Epithelial cell of prostate (primary cell): ENCODE results near the gene MS4A6A.
"Not testable (repeated sequence)": the region's sequence is repeated elsewhere in the genome, so short reads cannot be mapped to it uniquely, and the experiment has no call there.

ENCODE experiments used
- DNase-seq: peaks from one replicate; pipeline ENCODE4 v3.0.0-alpha.2; 2011; ENCODE audit warnings: low read depth, low spot score
- H3K27ac ChIP-seq: fragments of 450-650 bp; 2 replicates; pipeline ENCODE4 v1.5.1; 2017; ENCODE audit warnings: mild to moderate bottlenecking

Gene MS4A6A

DNA sequence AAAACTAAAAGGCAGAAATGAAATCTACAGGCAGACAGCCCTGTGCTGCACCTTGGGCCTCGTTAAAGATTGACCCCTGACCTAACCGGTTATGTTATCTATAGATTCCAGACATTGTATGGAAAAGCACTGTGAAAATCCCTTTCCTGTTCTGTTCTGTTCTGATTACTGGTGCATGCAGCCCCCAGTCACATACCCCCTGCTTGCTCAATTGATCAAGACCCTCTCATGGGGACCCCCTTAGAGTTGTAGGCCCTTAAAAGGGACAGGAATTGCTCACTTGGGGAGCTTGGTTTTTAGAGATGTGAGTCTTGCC lies 2.6 kb upstream of the MS4A6A start:
- H3K27ac ChIP-seq, result not testable (repeated sequence)

GRCh38 chr11:60184824-60185511 lies 2.1 kb upstream of the MS4A6A start:
- DNase-seq, result no peak
- no peak overlapping the region for H3K27ac ChIP-seq

More for the DNA sequence above, 2.6 kb upstream of the MS4A6A start:
- not testable (repeated sequence) for DNase-seq

DNA sequence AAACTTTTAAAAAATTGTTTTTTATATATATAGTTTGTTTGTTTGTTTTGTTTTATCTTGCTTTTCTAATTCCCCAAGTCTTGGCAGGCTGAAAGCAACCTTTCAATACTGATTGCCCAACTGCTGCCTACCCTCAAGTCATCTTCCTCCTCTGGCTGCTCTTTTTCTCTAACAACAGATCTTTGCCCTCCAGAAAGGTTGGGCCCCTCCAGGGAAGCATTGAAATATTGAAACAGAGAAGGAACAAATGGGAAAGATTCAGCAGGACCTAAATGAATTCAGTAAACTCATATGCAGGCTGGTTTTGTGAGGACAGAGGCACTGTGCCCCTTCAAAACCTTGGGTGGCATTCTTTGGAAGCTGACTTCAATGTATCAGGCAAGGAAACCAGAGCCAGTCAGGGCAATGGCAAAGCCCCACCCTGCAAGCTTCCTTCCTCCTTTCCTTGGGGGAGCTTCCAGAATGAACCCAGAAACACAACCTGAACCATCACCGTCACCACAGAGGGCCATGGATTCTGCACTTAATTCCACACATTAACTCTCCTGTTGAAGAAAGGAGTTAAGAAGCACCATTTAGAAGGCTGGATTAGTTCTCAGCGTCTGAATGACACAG lies 815 bp upstream of the MS4A6A start:
- DNase-seq, result no peak
- H3K27ac ChIP-seq, result no peak overlapping the region

DNA sequence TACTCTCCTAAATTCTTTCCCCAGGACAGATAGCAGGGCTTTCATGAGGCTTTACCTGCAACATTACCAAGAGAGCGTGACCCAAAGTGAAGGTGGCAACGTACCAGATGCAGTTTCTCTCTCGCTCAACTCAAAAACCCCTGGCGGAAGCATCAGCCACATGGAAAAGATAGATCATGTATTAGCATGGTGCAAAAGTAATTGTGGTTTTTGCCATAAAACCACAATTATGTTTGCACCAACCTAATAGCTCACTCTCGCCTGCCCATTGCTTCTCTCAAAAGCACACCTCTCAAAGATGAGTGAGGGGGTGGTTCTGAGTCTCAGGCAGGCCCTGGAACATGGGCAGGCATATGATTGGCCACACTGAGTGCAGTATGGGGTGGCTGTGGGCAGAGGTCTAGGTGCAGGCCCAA lies 7.0 kb downstream of the MS4A6A start:
- DNase-seq, result no peak
- H3K27ac ChIP-seq, result no peak overlapping the region

- H3K27ac ChIP-seq, result no peak overlapping the region
- DNase-seq, result no peak
These were observed 10.9 kb downstream of the MS4A6A start for GRCh38 chr11:60172011-60172410.

DNA sequence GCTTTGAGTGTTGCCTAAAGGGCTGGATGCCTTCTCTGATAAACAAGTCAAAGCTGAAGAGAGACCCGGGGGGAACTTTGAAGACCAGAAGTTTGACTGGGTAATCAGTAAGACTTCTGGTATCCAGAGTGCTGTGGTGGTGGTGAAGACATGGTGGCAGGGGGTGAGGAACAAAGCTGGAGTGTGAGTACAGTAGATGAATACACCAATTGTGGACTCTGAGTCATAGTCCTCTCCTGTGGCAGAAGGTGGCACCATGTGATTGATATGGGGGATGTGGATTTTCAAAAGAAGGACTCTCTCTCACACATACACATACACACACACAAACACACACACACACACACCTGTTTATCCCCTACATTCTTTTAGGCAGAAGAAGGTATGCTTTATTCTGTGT lies 12.3 kb downstream of the MS4A6A start:
- no peak overlapping the region for H3K27ac ChIP-seq

DNA sequence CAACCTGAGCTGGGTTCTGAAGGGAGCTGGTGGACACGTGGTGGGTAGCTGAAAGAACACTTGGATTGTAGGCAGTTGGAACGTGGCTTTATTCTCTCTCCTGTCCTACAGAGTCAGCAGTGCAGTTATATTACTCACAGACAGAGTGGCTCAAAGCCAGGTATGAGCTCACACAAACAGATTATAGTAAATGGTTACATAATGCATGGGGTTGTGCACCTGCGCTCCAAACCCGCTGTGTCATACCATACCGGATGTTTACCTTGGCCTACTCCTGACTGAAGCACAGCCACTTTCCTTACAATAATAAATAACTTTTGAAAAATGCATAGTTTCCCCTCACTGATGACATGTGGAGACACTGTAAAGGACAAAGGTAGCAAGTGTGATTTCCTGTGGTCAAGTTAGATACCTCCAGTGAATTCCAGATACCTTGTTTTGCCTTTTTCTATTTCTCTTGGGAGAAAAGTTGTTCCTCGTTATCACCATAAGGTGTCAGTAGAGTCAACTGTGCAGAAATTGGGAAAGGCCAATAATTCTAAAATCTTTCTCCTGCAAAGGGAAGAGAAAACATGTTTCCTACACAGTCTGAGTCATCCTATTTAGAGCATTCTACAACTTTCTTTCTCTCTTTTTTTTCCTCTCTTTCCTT lies 13.5 kb downstream of the MS4A6A start:
- DNase-seq, result peak; percentile 95
- peak overlapping the region; percentile 75 for H3K27ac ChIP-seq

More for the DNA sequence above, 12.3 kb downstream of the MS4A6A start:
- DNase-seq, result no peak

GRCh38 chr11:60168306-60168705 lies 14.6 kb downstream of the MS4A6A start:
- H3K27ac ChIP-seq, result no peak overlapping the region
- DNase-seq, result no peak

GRCh38 chr11:60165951-60166350 lies 16.9 kb downstream of the MS4A6A start:
- H3K27ac ChIP-seq, result no peak overlapping the region
- DNase-seq, result no peak

GRCh38 chr11:60165538-60165937 lies 17.3 kb downstream of the MS4A6A start:
- no peak for DNase-seq
- H3K27ac ChIP-seq, result no peak overlapping the region

DNA sequence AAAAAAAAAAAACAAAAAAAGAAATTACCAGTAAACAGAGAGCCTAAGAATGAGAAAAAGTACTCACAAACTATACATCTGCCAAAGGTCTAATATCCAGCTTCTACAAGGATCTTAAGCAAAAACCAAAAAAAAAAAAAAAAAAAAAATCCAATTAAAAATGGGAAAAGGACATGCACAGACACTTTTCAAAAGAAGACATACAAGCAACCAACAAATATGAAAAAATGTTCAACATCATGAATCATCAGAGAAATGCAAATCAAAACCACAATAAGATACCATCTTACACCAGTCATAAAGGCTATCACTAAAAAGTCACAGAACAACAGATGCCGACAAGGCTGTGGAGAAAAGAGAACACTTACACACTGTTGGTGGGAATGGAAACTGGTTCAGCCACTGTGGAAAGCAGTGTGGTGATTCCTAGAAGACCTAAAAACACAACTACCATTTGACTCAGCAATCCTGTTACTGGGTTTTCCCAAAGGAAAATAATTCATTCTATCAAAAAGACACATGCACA lies 18.3 kb downstream of the MS4A6A start:
- H3K27ac ChIP-seq, result no peak overlapping the region
- DNase-seq, result no peak

- DNase-seq, result no peak
- no peak overlapping the region for H3K27ac ChIP-seq
These were observed 21.1 kb downstream of the MS4A6A start for GRCh38 chr11:60161766-60162165.

DNA sequence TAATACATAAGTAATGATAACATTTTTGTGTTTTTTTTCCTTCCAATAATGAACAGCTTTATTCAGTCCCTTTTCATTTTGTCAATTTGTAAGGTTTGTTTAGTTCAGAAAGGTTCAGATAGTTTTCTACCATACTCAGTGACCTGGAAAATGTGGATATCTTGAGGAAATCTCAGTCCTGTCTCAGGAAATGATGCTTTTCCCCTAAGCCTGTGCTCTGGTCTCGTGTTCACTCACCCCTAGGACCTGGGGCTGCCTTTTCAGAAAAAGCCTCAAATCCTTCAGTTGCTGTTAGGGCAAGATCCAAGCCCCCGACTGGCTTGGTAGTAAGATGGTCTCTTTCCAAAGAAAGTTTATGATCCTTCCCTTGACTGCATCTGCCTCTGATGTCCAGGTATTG lies 21.8 kb downstream of the MS4A6A start:
- no peak for DNase-seq

GRCh38 chr11:60159868-60160267 lies 23.0 kb downstream of the MS4A6A start:
- DNase-seq, result no peak
- no peak overlapping the region for H3K27ac ChIP-seq

More for the DNA sequence above, 21.8 kb downstream of the MS4A6A start:
- no peak overlapping the region for H3K27ac ChIP-seq

GRCh38 chr11:60159284-60159683 lies 23.6 kb downstream of the MS4A6A start:
- no peak overlapping the region for H3K27ac ChIP-seq
- DNase-seq, result no peak

GRCh38 chr11:60158636-60159035 lies 24.2 kb downstream of the MS4A6A start:
- DNase-seq, result no peak
- H3K27ac ChIP-seq, result no peak overlapping the region

DNA sequence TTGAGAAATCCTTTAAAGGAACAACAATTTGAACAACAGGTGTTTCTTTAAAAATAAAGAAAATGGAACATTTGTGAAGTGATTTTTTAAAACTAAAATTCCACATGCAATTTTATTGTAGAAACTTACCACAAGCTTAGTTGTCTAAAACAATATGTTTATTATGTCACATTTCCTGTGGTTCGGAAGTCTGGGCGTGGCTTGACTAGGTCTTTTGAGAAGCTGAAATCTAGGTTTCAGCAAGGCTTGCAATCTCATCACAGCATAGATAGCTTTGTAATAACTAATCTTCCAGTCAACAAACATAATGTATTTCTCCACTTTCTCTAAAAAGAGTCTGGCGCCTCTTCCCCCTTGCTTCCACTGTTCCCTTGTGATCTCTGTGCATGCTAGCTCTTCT lies 27.0 kb downstream of the MS4A6A start:
- no peak overlapping the region for H3K27ac ChIP-seq
- no peak for DNase-seq

- not testable (repeated sequence) for H3K27ac ChIP-seq, DNase-seq
These were observed 30.2 kb downstream of the MS4A6A start for GRCh38 chr11:60152727-60153126.

- no peak overlapping the region for H3K27ac ChIP-seq
- DNase-seq, result no peak
These were observed 32.6 kb downstream of the MS4A6A start for GRCh38 chr11:60150279-60150678.

- DNase-seq, result no peak
- H3K27ac ChIP-seq, result no peak overlapping the region
These were observed 37.2 kb downstream of the MS4A6A start for GRCh38 chr11:60145677-60146076.

- no peak for DNase-seq
- no peak overlapping the region for H3K27ac ChIP-seq
These were observed 39.1 kb downstream of the MS4A6A start for GRCh38 chr11:60143768-60144167.
